Measurements from ENCODE around the gene ACER1.
"Not testable (repeated sequence)": the region's sequence is repeated elsewhere in the genome, so short reads cannot be mapped to it uniquely, and the experiment has no call there.

The ACER1 gene

GRCh38 chr19:6355321-6356040 is 22.1 kb upstream of the ACER1 start:
- DNase-seq, result not testable (repeated sequence)

GRCh38 chr19:6354098-6354674 is 20.8 kb upstream of the ACER1 start:
- DNase-seq, result no peak

GRCh38 chr19:6352381-6353165 is 19.2 kb upstream of the ACER1 start:
- DNase-seq, result no peak

- no peak for DNase-seq
These were observed 17.3 kb upstream of the ACER1 start for GRCh38 chr19:6350688-6351087.

GRCh38 chr19:6349271-6349670 is 15.9 kb upstream of the ACER1 start:
- DNase-seq, result not testable (repeated sequence)

- DNase-seq, result no peak
These were observed 10.1 kb upstream of the ACER1 start for GRCh38 chr19:6343462-6343861.

- no peak for DNase-seq
These were observed 7.2 kb upstream of the ACER1 start for GRCh38 chr19:6340493-6341201.

GRCh38 chr19:6334490-6335285 is 1.3 kb upstream of the ACER1 start:
- no peak for DNase-seq

GRCh38 chr19:6326815-6327214 is 6.6 kb downstream of the ACER1 start:
- no peak for DNase-seq

- no peak for DNase-seq
These were observed 7.8 kb downstream of the ACER1 start for GRCh38 chr19:6325614-6326013.

GRCh38 chr19:6324757-6325156 is 8.7 kb downstream of the ACER1 start:
- DNase-seq, result no peak

- no peak for DNase-seq
These were observed 11.1 kb downstream of the ACER1 start for GRCh38 chr19:6322284-6322683.

GRCh38 chr19:6319376-6319775 is 14.0 kb downstream of the ACER1 start:
- no peak for DNase-seq

- no peak for DNase-seq
These were observed 14.6 kb downstream of the ACER1 start for GRCh38 chr19:6318772-6319171.

- DNase-seq, result not testable (repeated sequence)
These were observed 17.8 kb downstream of the ACER1 start for GRCh38 chr19:6315646-6316045.

GRCh38 chr19:6313398-6313969 is 19.9 kb downstream of the ACER1 start:
- no peak for DNase-seq

- no peak for DNase-seq
These were observed 21.4 kb downstream of the ACER1 start for GRCh38 chr19:6312018-6312417.

- no peak for DNase-seq
These were observed 35.0 kb downstream of the ACER1 start for GRCh38 chr19:6298413-6298812.

- DNase-seq, result no peak
These were observed 36.2 kb downstream of the ACER1 start for GRCh38 chr19:6297202-6297601.

GRCh38 chr19:6292006-6292405 is 41.4 kb downstream of the ACER1 start:
- DNase-seq, result no peak

- DNase-seq, result no peak
These were observed 44.7 kb downstream of the ACER1 start for GRCh38 chr19:6288737-6289136.

GRCh38 chr19:6287269-6287885 is 46.0 kb downstream of the ACER1 start:
- no peak for DNase-seq

Measured in stimulated activated CD4-positive, alpha-beta T cell treated with anti-CD3 and anti-CD28 coated beads, Interleukin-4, amount 100 ng/mL, for 1 hour (primary cell).